Measurements from ENCODE around the gene RNF149. TPM values are rescaled to one million over a fixed set of nuclear protein-coding genes. Genes with fewer than 3 reads are reported as not detected.
A peak's percentile ranks its signal among the peaks of the same experiment; 100 is the strongest.

RNF149 gene
- total RNA-seq, 1 donor from 2014 or later: 27.4 TPM

DNA sequence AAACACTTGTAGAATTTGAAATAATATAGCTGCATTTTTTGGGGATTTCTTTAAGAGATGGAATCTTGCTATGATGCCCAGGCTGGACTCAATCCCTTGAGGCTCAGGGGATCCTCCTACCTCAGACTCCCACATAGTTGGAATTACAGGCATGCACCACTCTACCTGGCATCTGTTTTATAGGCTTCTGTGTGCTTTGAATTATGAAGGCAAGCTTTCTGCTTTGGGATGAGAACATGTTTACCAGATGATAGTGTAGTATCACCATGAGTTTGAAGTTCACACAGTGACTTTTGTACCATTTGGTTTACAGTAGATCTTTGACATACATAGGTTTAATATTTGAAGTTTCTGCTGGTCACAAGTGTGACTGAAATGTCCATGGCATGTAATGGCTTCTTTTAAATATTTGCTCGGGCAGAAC is 45.1 kb downstream of the RNF149 start:
- DNase-seq (ENCODE audit: low read depth, low spot score): no peak
- Mint-ChIP-seq H3K36me3 (ENCODE audit: low read depth) (peaks cover 20% of the 10 kb centered on the region), H3K27me3 (ENCODE audit: low read depth) (no peaks in the 10 kb centered on the region), H3K4me3 (no peak overlapping the region), H3K4me1 (no peaks in the 10 kb centered on the region), H3K9me3 (no peaks in the 10 kb centered on the region), H3K27ac (ENCODE audit: unreplicated experiment) (no peak overlapping the region)
- no peak for TF ChIP-seq CTCF (conservative IDR thresholded peaks at IDR 0.05)

DNA sequence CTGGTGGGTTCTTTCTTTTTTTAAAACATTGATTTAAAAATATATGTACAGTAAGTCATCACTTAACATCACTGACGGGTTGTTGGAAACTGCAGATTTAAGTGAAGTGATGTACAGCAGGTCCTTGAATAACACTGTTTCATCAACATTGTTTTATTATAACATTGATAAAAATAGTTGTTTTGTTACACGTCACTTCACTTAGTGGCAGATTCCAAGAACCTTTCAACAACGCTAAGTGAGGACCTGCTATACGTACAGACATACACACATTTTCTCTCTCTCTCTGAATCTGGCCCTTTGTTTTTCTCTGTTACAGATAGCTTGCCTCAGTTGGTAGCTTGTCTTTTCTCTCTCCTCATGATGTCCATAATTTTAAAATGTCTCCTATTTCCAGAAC is 46.4 kb downstream of the RNF149 start:
- DNase-seq (ENCODE audit: low read depth, low spot score): no peak
- H3K4me1 Mint-ChIP-seq: no peaks in the 10 kb centered on the region
- H3K27ac Mint-ChIP-seq (ENCODE audit: unreplicated experiment): no peak overlapping the region
- H3K4me3 Mint-ChIP-seq: no peak overlapping the region
- H3K9me3 Mint-ChIP-seq: no peaks in the 10 kb centered on the region
- peaks cover 21% of the 10 kb centered on the region for H3K36me3 Mint-ChIP-seq (ENCODE audit: low read depth)
- H3K27me3 Mint-ChIP-seq (ENCODE audit: low read depth): no peaks in the 10 kb centered on the region
- TF ChIP-seq CTCF (conservative IDR thresholded peaks at IDR 0.05): no peak

DNA sequence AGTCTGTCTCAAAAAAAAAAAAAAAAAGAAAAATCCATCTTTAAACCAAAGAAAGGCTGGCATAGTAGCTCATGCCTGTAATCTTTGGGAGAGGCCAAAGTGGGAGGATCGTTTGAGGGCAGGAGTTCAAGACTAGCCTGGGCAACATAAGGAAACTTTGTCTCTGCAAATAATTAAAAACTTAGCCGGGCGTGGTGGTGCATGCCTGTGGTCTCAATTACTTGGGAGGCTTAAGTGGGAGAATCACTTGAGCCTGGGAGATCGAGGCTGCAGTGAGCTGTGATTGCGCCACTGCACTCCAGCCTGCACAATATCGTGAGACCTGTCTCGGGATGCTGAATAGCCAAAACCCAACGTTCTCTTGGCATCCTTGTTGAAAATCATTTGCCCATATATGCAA is 49.7 kb downstream of the RNF149 start:
- Mint-ChIP-seq H3K27me3 (ENCODE audit: low read depth) (no peaks in the 10 kb centered on the region), H3K9me3 (no peaks in the 10 kb centered on the region), H3K4me3 (no peak overlapping the region), H3K36me3 (ENCODE audit: low read depth) (peaks cover 18% of the 10 kb centered on the region), H3K27ac (ENCODE audit: unreplicated experiment) (no peak overlapping the region), H3K4me1 (peaks cover 16% of the 10 kb centered on the region)
- DNase-seq (ENCODE audit: low read depth, low spot score): no peak
- TF ChIP-seq CTCF (conservative IDR thresholded peaks at IDR 0.05): no peak

DNA sequence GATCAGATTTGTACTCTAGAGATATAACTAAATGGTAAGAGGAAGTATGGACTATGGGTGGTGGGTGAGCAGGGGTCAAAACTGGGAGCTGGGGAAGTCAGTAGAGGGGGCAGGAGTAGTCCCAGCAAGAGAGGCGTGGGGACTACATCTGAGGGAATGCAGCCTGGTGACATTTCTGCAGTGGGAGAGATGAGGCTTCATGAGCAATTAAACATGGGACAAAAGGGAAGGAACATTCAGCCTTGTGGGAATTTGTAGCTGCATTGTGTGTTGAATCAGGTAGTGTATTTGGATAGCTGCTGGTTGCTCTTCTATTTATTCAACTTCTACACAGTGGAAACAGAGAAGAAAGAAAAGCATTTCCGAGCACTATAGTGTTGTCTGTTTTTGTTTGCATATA is 52.2 kb downstream of the RNF149 start:
- TF ChIP-seq CTCF (conservative IDR thresholded peaks at IDR 0.05): no peak
- Mint-ChIP-seq H3K27me3 (ENCODE audit: low read depth) (no peaks in the 10 kb centered on the region), H3K4me1 (peaks cover 31% of the 10 kb centered on the region), H3K27ac (ENCODE audit: unreplicated experiment) (peak overlapping the region; percentile 63), H3K9me3 (no peaks in the 10 kb centered on the region), H3K36me3 (ENCODE audit: low read depth) (peaks cover 18% of the 10 kb centered on the region), H3K4me3 (peak overlapping the region; percentile 68)
- no peak for DNase-seq (ENCODE audit: low read depth, low spot score)

DNA sequence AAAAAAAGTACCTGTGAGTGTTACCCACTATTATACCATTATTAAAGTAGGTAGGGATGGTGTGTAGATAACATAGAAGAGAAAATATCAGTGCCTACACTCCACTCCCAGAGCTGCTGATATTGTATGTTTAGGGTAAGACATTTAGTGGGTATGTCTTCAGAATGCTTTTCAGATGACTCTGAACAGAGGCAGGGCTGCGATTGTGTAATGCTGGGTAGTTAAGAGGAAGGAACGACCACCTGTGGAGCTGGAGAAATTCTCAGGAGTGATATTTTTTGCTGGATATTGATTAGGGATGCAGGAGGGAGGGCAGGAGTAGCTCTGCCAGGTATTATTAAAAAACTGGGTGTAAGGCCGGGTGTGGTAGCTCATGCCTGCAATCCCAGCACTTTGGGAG is 53.0 kb downstream of the RNF149 start:
- peak overlapping the region; percentile 2 for H3K4me3 Mint-ChIP-seq

More for the DNA sequence above, 53.0 kb downstream of the RNF149 start:
- H3K9me3 Mint-ChIP-seq: no peaks in the 10 kb centered on the region
- peaks cover 37% of the 10 kb centered on the region for H3K4me1 Mint-ChIP-seq
- H3K36me3 Mint-ChIP-seq (ENCODE audit: low read depth): peaks cover 16% of the 10 kb centered on the region
- no peak for DNase-seq (ENCODE audit: low read depth, low spot score)
- no peaks in the 10 kb centered on the region for H3K27me3 Mint-ChIP-seq (ENCODE audit: low read depth)
- no peak overlapping the region for H3K27ac Mint-ChIP-seq (ENCODE audit: unreplicated experiment)
- TF ChIP-seq CTCF (conservative IDR thresholded peaks at IDR 0.05): no peak
